GM20431 (cell line): ENCODE measurements around the gene BSDC1.

Experiments
- in situ Hi-C: fragments of 300-500 bp; cut with MseI, MboI; formaldehyde crosslinking; loops from one replicate; pipeline ENCODE4 v1.15.0; 2020; ENCODE audit warnings: low sequenced_read_pairs; ENCODE audit not compliant: unreplicated experiment

The BSDC1 gene

GRCh38 chr1:32341186-32341757 is 53.0 kb downstream of the BSDC1 start:
- in situ Hi-C loops, result no loop called here

- in situ Hi-C loops, result no loop called here
These were observed 54.8 kb downstream of the BSDC1 start for GRCh38 chr1:32339363-32339978.

- in situ Hi-C loops, result no loop called here
These were observed 55.5 kb downstream of the BSDC1 start for GRCh38 chr1:32338637-32339145.

- in situ Hi-C loops, result no loop called here
These were observed 56.2 kb downstream of the BSDC1 start for GRCh38 chr1:32337855-32338636.

- in situ Hi-C loops, result no loop called here
These were observed 57.1 kb downstream of the BSDC1 start for GRCh38 chr1:32336963-32337675.

- in situ Hi-C loops, result no loop called here
These were observed 57.7 kb downstream of the BSDC1 start for GRCh38 chr1:32336591-32336932.

- in situ Hi-C loops, result no loop called here
These were observed 58.3 kb downstream of the BSDC1 start, which contains the start of gene MARCKSL1 for GRCh38 chr1:32335790-32336590. MARCKSL1 (minus strand) TSS chr1:32336233; CDS start chr1:32336033, 200 bp downstream.

GRCh38 chr1:32335535-32335789 is 58.8 kb downstream of the BSDC1 start:
- in situ Hi-C loops, result no loop called here

- in situ Hi-C loops, result no loop called here
These were observed 59.2 kb downstream of the BSDC1 start for GRCh38 chr1:32334864-32335534.

- in situ Hi-C loops, result no loop called here
These were observed 59.9 kb downstream of the BSDC1 start for GRCh38 chr1:32334274-32334861.

- in situ Hi-C loops, result no loop called here
These were observed 60.8 kb downstream of the BSDC1 start for GRCh38 chr1:32333251-32333963.

GRCh38 chr1:32332290-32333079 is 61.8 kb downstream of the BSDC1 start:
- in situ Hi-C loops, result no loop called here

- in situ Hi-C loops, result no loop called here
These were observed 62.7 kb downstream of the BSDC1 start for GRCh38 chr1:32331549-32331948.

- in situ Hi-C loops, result no loop called here
These were observed 63.6 kb downstream of the BSDC1 start for GRCh38 chr1:32330558-32331151.

GRCh38 chr1:32329931-32330466 is 64.2 kb downstream of the BSDC1 start:
- in situ Hi-C loops, result no loop called here

- in situ Hi-C loops, result no loop called here
These were observed 67.0 kb downstream of the BSDC1 start for GRCh38 chr1:32327204-32327603.

GRCh38 chr1:32321712-32322291 is 72.4 kb downstream of the BSDC1 start:
- in situ Hi-C loops, result no loop called here
